ENCODE data around the gene RMRP. TPM values are rescaled to one million over a fixed set of nuclear protein-coding genes. Genes with fewer than 3 reads are reported as not detected.

Gene RMRP
- total and polyA plus RNA-seq, 9 of the 15 experiments (the other 6 are each of a cell fraction or from before 2014, with no cell fraction given): 75.7 to 89,974 (median 13,378) TPM; not detected in 3

- ATAC-seq (no peak), FAIRE-seq (no peak), DNase-seq (ENCODE audit: extremely low read depth in 1 of 4, low spot score in 3 of 4) (no peak)
- POLR2A ChIA-PET: interaction anchor here (0.6 to 1.0 kb wide), 4 partner anchors 10 to 110 kb away, joined by 3 read pairs; no protein-coding TSS in a partner anchor
- H3K36me3 ChIP-seq (ENCODE audit: control insufficient read depth, insufficient read depth, low read length): no peaks in the 10 kb centered on the region
- H3K27ac ChIP-seq (ENCODE audit: extremely low read depth, low read depth, low read length): no peak overlapping the region
- peak overlapping the region in 1 of 2 experiments; percentile 68; a peak in 2 of 4 replicates for H3K9ac ChIP-seq (ENCODE audit: insufficient read depth in 1 of 2, low read depth in 2 of 2, low read length in 2 of 2)
- CTCF ChIA-PET (ENCODE audit: low intra/inter-chr PET ratio): no interaction called here
- H2AFZ ChIP-seq (ENCODE audit: low read depth, low read length): 0 out of 2 replicates have a peak overlapping the region, but pooled peaks have one; percentile 17
- H3K4me2 ChIP-seq (ENCODE audit: insufficient read depth, low read length): no peak overlapping the region
- BruUV-seq (replicated peaks): no TSS peak
- H3K4me1 ChIP-seq (replicated peaks in 1 of 2; ENCODE audit: control insufficient read depth in 2 of 2, insufficient read depth in 2 of 2, low read length in 2 of 2): peaks cover 5 to 24% of the 10 kb centered on the region in 2 experiments; a peak in 3 of 5 replicates
- H3K27me3 ChIP-seq (ENCODE audit: control insufficient read depth in 2 of 2, insufficient read depth in 2 of 2, low read length in 2 of 2): peaks cover 3 to 27% of the 10 kb centered on the region in 2 experiments; a peak in 3 of 5 replicates
- no peaks in the 10 kb centered on the region for H3K79me2 ChIP-seq (ENCODE audit: control insufficient read depth, insufficient read depth, low read length)
- no peak overlapping the region for H3K4me3 ChIP-seq
- no peaks in the 10 kb centered on the region for H3K9me3 ChIP-seq (replicated peaks; ENCODE audit: control insufficient read depth, insufficient read depth, low read depth, low read length)
- in situ Hi-C loops (cut with MboI): no loop called here
- no peaks in the 10 kb centered on the region for H3K9me1 ChIP-seq (ENCODE audit: control insufficient read depth, insufficient read depth, low read length)
- WGBS (ENCODE audit: insufficient coverage, low coverage, missing lambda C conversion rate): 22% methylated on average over 14 of the region's 17 CpGs
- intact Hi-C loops (cut with micrococcal nuclease): no loop called here
- no peaks in the 10 kb centered on the region for H4K20me1 ChIP-seq (replicated peaks; ENCODE audit: control insufficient read depth, insufficient read depth, low read length)
- TF ChIP-seq PHF20 (IDR thresholded peaks at IDR 0.05; ENCODE audit: partially characterized antibody) (no peak), TFAM (CRISPR knock-in tag; conservative IDR thresholded peaks at IDR 0.05) (no peak), HDAC3 (IDR thresholded peaks at IDR 0.05; ENCODE audit: borderline replicate concordance, partially characterized antibody) (no peak), XRCC5 (IDR thresholded peaks at IDR 0.05; ENCODE audit: low read depth, low read length) (no peak), MEF2A (IDR thresholded peaks at IDR 0.05; ENCODE audit: control insufficient read depth, low read depth, low read length) (no peak), PHF8 (IDR thresholded peaks at IDR 0.05; ENCODE audit: borderline replicate concordance, low read length) (no peak), USF2 (CRISPR knock-in tag; IDR thresholded peaks at IDR 0.05) (no peak), CBX8 (IDR thresholded peaks at IDR 0.05; ENCODE audit: borderline replicate concordance, extremely low read depth, low read depth, low read length, poor library complexity, severe bottlenecking) (no peak), IFI16 (CRISPR knock-in tag; IDR thresholded peaks at IDR 0.05) (no peak), NR4A1 (CRISPR knock-in tag; IDR thresholded peaks at IDR 0.05) (no peak), NR4A1 (tag; IDR thresholded peaks at IDR 0.05) (no peak), RBM25 (IDR thresholded peaks at IDR 0.05; ENCODE audit: low read depth, low read length, severe bottlenecking) (no peak)
- TF ChIP-seq, protein P1, sequence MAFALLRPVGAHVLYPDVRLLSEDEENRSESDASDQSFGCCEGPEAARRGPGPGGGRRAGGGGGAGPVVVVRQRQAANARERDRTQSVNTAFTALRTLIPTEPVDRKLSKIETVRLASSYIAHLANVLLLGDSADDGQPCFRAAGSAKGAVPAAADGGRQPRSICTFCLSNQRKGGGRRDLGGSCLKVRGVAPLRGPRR (CRISPR knock-in tag; IDR thresholded peaks at IDR 0.05): no peak
- TF ChIP-seq, protein P2, sequence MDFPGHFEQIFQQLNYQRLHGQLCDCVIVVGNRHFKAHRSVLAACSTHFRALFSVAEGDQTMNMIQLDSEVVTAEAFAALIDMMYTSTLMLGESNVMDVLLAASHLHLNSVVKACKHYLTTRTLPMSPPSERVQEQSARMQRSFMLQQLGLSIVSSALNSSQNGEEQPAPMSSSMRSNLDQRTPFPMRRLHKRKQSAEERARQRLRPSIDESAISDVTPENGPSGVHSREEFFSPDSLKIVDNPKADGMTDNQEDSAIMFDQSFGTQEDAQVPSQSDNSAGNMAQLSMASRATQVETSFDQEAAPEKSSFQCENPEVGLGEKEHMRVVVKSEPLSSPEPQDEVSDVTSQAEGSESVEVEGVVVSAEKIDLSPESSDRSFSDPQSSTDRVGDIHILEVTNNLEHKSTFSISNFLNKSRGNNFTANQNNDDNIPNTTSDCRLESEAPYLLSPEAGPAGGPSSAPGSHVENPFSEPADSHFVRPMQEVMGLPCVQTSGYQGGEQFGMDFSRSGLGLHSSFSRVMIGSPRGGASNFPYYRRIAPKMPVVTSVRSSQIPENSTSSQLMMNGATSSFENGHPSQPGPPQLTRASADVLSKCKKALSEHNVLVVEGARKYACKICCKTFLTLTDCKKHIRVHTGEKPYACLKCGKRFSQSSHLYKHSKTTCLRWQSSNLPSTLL (IDR thresholded peaks at IDR 0.05): no peak
- TF ChIP-seq, protein P3, sequence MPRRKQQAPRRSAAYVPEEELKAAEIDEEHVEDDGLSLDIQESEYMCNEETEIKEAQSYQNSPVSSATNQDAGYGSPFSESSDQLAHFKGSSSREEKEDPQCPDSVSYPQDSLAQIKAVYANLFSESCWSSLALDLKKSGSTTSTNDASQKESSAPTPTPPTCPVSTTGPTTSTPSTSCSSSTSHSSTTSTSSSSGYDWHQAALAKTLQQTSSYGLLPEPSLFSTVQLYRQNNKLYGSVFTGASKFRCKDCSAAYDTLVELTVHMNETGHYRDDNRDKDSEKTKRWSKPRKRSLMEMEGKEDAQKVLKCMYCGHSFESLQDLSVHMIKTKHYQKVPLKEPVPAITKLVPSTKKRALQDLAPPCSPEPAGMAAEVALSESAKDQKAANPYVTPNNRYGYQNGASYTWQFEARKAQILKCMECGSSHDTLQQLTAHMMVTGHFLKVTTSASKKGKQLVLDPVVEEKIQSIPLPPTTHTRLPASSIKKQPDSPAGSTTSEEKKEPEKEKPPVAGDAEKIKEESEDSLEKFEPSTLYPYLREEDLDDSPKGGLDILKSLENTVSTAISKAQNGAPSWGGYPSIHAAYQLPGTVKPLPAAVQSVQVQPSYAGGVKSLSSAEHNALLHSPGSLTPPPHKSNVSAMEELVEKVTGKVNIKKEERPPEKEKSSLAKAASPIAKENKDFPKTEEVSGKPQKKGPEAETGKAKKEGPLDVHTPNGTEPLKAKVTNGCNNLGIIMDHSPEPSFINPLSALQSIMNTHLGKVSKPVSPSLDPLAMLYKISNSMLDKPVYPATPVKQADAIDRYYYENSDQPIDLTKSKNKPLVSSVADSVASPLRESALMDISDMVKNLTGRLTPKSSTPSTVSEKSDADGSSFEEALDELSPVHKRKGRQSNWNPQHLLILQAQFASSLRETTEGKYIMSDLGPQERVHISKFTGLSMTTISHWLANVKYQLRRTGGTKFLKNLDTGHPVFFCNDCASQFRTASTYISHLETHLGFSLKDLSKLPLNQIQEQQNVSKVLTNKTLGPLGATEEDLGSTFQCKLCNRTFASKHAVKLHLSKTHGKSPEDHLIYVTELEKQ (CRISPR knock-in tag; IDR thresholded peaks at IDR 0.05): no peak
Observed at GRCh38 chr9:35615981-35616680, 41.7 kb downstream of the RMRP start.
